GM19455 (cell line): ENCODE measurements around the gene SFRP5.

Experiments used
- ATAC-seq: cut with Tn5 transposase; IDR thresholded peaks from one replicate; pipeline ENCODE4 v1.9.1; 2021; ENCODE audit not compliant: unreplicated experiment

Gene SFRP5

DNA sequence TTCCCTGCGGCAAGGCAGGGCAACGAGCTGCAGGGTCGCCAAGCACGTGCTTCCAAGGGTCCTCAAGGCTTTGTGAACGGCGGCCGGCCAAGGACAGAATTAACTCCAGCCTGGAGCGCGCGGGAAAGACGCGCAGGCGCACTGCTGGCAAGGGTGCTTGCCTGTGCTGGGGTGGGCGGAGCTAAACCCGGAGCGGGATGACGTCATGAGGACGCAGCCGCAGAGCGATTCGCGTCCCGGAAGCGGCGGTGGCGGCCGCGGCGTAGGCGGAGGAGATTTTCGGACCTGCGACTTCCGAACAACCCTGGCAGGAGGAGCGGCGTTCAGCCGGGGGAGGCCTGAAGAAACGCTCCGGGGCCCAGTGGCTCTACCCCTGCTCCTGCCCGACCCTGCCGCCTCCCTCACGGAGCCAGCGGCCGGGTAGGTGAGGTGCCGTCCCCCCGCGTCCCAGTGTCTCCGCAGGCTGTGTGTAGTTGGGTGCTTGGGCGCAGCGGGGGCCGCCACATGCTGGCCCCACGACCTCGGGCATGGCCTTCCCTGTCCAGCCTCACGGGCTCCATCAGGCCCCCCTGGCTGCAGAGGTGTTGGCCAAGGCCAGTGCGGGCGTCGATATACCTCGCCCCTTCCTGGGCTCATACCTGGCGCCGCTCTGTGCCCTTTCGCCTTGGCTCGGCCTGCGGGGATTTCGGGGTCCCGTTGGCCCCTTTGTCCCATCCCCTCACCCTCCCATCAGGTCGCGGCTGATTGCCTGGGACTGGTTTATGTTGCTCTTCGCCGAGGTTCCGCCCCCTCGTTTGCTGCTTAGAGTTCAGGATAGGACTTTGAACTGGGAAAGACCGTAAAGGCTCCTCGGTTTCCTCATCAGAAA, 34.7 kb downstream of the SFRP5 start, which contains the start of gene ZFYVE27:
Gene ZFYVE27 (plus strand): TSS at position 227 of the 868 bp plus-strand sequence. CDS start 1,350 bp downstream, outside the sequence.
- ATAC-seq, result peak; percentile 81

DNA sequence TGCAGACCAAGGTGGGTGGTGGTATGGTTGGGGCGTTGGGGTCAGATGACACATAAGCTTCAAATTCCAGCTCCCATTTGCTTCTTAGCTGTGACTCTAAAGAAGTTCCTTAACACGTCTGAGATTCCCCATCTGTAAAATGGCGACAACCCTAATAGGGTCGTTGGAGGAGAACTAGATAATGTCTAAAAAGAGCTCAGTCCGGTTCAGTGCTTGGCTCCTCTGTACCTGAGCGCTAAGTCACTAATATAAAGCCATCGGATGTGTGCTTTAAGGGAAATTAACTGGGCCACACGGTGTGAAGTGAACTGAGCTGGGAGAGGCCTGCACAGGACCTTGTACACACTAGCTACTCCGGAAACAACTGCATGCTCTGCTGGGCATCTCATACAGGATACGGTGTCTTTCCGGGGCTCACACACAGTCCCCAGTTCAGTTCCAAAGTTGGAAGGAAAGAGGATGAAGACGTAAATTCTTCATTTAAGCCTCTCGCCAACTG, 35.3 kb downstream of the SFRP5 start:
- ATAC-seq, result peak; percentile 23

DNA sequence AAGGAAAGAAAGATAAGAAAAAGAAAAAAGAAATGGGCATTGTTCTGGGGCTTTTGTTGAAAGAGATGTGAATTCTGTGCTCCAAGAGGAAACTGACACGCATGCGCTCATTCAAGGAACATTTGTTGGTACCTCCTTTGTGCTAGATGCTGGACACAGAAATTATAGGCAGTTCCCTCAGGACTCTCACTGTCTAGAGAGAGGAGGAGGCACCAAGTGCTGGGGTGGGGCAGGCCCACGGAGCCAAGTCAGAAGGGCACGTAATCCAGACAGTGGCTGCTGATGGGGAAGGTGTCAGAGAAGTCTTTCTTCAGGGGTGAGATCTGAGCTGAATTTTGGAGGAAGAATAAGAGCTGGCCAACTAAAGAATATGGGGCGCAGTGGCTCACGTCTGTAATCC, 37.8 kb downstream of the SFRP5 start:
- no peak for ATAC-seq

DNA sequence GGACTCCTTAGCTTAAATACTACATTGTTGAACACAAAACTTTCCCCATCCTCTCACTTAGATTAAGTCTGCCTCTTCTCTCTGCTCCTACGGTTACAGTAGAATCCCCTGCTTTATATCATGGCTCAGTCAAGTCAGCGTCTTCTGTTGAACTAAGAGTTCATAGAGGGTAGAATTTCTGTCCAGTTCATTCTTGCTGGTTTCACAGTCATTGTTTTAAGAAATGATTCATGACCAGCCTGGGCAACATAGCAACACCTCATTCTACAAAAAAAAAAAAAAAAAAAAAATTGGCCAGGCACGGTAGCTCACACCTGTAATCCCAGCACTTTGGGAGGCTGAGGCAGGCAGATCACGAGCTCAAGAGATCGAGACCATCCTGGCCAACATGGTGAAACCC, 38.5 kb downstream of the SFRP5 start:
- no peak for ATAC-seq

DNA sequence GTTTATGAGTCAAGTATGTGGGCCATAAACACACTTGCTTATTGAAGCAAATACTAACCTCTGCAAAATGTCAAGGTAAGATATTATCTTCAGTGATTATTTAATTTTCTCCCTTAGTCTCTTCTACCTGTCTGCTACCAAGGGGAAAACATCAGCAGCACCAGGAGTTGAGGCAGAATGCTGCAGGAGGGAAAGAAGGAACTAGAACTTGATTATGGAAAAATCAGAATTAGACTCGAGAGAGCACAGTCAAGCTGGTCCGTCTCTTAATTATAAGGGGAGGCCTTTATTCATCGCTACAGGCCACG, 39.8 kb downstream of the SFRP5 start:
- ATAC-seq, result no peak

DNA sequence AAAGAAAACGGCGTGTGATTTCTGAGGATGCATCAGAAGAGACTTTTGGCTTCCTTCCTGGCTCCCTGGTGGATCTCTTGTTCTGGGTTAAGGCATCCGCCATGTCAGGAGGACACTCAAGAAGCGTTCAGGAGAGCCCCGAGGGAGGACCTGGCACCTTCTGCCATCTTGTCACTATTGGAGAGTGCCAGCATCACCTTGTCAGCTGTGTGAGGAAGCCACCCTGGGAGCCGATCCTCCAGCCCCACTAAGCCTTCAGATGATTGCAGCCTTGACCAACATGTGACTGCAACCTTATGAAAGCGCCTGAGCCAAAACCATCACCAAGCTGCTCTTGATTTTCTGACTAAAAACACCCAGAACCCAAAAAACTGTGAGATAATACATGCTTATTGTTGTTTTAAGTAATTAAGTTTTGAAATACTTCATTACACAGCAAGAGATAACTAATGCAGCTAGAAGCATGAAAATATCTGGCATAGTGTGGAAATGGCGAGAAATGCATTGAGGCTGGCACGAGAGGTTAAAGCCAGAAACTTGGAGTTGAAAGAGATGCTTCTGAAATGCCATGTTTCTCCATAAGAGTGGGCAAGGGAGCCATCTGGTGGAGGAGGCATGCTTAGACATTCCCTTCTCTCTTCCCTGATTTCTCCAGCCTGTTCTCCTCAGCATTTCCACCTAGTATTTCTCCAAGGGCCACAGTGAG, 40.3 kb downstream of the SFRP5 start:
- ATAC-seq, result no peak

DNA sequence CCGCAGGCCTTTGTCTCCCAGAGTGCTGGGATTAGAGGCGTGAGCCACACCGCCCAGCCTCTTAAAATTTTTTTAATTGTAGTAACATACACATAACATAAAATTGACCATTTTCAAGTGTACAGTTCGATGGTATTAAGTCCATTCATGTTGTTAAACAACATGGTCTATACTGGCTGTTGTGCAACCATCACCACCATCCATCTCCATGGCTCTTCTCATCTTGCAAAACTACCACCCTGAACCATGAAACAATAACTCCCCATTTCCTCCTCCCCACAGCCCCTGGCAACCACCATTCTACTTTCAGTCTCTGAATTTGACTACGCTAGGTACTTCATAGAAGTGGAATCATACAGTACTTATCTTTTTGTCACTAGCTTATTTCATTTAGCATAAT, 42.8 kb downstream of the SFRP5 start:
- no peak for ATAC-seq

DNA sequence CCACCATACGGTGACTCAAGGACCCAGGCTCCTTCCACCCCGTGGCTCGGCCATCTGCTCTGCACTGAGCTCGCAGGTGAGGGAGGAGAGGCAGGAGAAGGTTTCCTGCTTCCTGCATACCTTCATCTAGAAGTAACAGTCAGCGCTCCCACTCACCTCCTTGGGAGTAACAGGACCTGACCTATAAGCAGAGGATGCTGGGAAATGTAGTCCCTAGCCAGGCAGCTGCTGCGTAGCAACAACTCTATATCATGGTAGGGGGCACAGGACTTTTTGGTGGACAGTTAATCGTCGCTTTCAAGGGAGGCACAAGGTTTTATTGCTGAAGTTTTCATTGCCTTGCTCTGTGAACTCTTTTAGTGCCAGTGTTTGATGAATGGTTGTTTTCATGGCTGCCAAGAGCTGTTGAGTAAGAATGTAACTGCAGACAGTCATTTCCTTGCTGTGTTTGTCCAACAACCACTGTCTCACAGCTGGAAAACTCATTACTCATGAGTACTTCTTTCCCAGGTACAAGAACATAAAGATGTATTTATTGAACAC, 45.1 kb downstream of the SFRP5 start:
- ATAC-seq, result no peak

DNA sequence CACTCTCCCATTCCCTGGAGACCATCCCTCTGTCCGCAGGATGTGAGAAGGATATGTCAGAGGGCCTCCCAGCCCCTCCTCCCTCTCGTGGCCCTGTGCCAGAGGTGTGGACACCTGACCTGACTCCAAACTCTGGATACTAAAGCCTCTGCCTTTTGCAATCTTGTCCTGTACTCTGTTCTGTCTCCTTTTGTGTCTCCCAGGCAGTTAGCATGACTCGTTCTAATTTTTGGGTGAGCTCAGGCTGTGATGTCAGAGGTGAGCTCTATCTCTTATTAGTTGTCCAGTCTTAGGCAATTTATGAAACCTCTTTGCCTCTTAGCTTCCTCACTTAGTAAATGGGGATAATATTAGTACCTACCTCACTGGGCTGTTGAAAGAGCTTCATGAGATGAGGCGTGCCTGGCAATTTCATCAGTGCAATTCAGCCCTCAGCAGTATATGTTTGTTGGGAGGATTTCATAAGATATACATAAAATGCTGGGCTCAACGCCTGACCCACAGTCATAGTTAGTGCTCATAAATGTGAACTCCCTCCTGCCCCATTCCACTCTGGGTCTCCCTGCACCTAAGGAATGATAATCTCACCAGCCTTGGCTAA, 47.4 kb downstream of the SFRP5 start:
- no peak for ATAC-seq

DNA sequence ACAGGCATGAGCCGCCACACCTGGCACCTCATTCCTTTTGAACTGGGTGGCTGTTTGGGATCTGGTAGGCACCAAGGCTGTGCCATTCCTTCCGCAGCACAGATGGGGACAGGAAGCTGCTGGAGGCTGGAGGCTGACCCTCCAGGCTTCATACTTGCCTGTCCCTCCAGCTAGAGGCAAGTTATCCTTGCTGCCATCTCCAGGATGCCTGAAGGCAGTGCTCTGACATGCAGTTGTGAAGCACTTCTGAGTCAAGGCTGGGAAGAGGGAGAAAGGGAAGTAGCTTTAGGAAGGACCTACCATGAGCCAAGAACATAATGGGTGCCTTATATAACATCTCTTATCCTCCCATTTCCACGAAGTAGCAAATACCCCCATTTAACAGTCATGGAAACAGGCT, 48.8 kb downstream of the SFRP5 start:
- no peak for ATAC-seq

DNA sequence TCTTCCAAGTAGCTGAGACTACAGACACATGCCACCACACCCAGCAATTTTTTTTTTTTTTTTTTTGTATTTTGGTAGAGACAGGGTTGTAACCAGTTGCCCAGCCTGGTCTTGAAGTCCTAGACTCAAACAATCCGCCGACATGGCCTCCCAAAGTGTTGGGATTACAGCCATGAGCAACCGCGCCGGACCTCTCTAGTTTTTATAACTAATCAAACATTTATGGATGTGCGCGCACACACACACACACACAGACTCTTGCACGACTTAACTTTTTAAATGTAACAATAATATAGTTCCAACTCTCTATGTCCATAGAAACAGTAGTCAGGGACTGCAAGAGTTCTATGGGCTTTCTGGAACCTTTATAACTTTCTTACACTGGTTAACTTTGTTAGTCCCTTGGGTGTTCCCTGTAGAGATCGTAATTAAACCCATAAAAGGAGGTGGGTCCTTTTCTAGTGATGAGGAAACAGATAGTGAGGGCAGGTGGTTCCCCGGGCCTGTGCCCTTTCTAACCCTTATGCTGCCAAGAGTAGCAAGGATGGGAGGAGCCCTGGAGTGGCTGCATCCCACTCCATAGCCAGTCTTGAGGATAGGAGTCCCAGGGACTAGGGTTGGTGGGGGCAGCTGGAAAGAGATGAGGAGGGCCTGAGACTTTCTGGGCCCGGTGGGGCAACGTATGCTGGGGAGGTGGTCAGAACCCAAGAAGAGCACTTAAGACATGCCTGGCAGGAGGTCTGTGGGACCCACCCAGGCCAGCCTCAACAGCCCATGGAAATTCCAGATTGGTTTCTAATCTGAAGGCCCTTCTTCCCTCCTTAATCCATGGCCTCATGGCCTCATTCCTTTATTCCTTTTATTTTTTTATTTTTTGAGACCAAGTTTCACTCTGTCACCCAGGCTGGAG, 49.7 kb downstream of the SFRP5 start:
- no peak for ATAC-seq

DNA sequence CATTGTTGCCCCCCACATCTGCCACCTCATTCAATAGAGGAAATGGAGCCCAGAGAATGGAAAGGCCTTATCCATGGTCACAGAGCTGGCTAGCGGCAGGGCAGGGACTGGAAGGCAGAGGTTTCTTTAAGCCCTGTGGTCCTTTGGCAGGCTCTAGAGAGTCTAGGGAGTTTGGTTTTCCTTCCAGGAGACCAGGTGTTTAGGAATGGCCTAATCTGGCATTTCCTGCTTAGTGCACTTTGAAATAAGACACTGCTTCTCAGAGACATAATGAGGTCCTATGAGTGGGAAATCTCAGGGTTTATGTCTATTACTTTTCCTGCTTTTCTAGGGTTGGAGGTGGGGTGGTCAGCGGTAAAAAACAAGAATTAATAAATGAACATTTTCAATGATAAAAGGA, 52.2 kb downstream of the SFRP5 start:
- ATAC-seq, result no peak

DNA sequence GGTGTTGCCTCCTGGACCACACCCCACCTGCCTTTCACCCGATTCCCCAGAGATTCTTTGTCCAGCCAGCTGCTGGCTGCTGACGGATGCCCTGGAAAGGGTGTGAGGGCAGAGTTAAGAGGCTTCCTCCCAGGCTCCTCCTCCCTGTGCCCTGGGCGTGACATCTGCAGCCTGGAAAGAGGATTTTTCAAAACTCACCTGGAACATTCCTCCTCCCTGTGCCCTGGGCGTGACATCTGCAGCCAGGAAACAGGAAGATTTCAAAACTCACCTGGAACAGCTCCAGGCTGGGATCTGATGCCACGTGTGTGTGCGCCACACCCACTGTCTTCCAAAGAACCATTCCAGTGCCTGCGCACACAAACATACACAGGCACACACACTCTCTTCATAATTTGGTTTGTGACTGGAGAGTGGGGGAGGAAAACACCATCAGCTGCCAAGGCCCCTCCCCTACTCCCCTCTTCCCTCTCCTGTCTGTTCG, 53.1 kb downstream of the SFRP5 start:
- no peak for ATAC-seq

DNA sequence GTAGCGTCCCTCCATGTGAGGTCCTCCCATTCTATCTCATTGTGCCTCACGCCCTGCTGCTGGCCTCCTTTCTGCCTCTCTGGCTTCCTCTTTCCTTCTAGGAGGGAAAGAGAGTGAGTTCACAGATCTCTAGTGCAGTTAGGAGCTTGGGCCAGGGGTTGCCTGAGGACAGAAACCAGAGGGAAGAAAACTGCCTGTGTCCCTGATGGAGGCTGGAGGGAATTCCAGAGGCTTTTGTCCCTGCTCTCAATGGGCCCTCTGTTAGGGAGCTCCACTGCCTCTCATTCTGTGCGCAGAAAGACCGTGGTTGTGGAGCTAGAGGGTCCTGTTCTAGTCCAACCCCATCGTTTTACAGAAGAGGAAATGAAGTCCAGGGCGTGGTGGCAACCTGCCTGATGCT, 53.6 kb downstream of the SFRP5 start:
- no peak for ATAC-seq

DNA sequence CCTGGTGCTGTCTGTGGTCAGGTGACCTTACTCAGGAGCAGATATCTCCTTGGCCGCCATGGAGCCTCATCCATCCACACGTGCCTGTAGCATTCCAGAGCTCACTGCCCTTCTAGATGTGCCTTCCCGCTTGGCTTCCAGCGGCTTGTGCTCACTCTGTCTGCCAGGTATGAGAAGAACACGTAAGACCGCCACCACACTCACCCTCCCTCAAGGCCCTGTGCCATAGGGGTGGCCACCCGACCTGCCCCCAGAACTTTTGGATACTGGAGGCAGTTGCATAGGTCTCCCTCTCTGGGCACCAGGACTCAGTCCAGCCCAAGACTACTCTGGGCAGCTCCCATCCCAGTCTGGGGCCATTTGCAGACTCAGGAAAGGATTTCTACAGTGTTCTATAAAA, 54.2 kb downstream of the SFRP5 start:
- no peak for ATAC-seq
